Esophagus squamous epithelium (tissue), 5 donors: Measurements from ENCODE around the gene HDAC10. TPM values are rescaled to one million over a fixed set of nuclear protein-coding genes. Genes with fewer than 3 reads are reported as not detected.
A peak's percentile ranks its signal among the peaks of the same experiment; 100 is the strongest.

Source experiments
- DNase-seq: peaks from one replicate; lab custom pipeline; 2025; lab: John Stamatoyannopoulos, UW
- H3K27ac ChIP-seq, 4 donors: fragments of 200-600 bp; sonication (generic); one replicate each; pipeline ENCODE4 v1.5.1; 2016 to 2019; ENCODE audit warnings: mild to moderate bottlenecking in 1 of 4
- H3K27me3 ChIP-seq, 4 donors: fragments of 200-600 bp; sonication (generic); 1 replicate in 3 of 4; 2 replicates in 1 of 4; pipeline versions ENCODE4 v1.5.1 to v1.6.0; 2017 to 2021; ENCODE audit warnings: antibody characterized with exemption in 1 of 4
- H3K36me3 ChIP-seq, 3 donors: fragments of 200-600 bp; sonication (generic); one replicate each; pipeline ENCODE4 v1.5.1; 2016 to 2019
- H3K4me1 ChIP-seq, 3 donors: fragments of 200-600 bp; sonication (generic); one replicate each; pipeline ENCODE4 v1.5.1; 2017 to 2019
- H3K4me3 ChIP-seq, 4 donors: fragments of 200-600 bp; sonication (generic); 1 replicate in 3 of 4; 2 replicates in 1 of 4; pipeline ENCODE4 v1.5.1; 2016 to 2019; ENCODE audit warnings: mild to moderate bottlenecking in 2 of 4, moderate library complexity in 1 of 4
- H3K9me3 ChIP-seq, 3 donors: fragments of 200-600 bp; sonication (generic); one replicate each; pipeline ENCODE4 v1.5.1; 2016 to 2019
- CTCF ChIP-seq, 6 experiments: fragments of 450-650 bp in 4 of 6; fragments of 200-600 bp in 2 of 6; sonication (generic) in 2 of 6; IDR thresholded peaks; one replicate each; pipeline ENCODE4 v1.5.1; 2016 to 2019; ENCODE audit warnings: antibody characterized with exemption in 6 of 6, mild to moderate bottlenecking in 4 of 6, moderate library complexity in 4 of 6
- POLR2A ChIP-seq, 4 donors: fragments of 450-650 bp; IDR thresholded peaks; one replicate each; pipeline ENCODE4 v1.6.1; 2017; ENCODE audit warnings: antibody characterized with exemption in 4 of 4, mild to moderate bottlenecking in 4 of 4, moderate library complexity in 3 of 4
- WGBS, 2 donors: methylation state at CpG; one replicate each; pipeline ENCODE4 v1.1.5; 2018; 5-methylcytosine and 5-hydroxymethylcytosine counted together
- intact Hi-C: fragments of 100-400 bp; cut with DNase I; formaldehyde crosslinking; loops from one replicate; pipeline ENCODE4 v1.15.0; 2022
- total RNA-seq, 4 donors: library from RNA; depleted of rRNA; stranded (reverse); fragments of >200 nt; gene quantifications; one replicate each; pipeline ENCODE4 v1.1.0, GENCODE V29; 2016
- donor health status: DM: yes; HTN: yes; CAD: no.

The HDAC10 gene
- total RNA-seq, 4 donors from 2014 or later = 18.2 to 46.3 (median 35.6) TPM

- WGBS, 2 donors = 60 to 75% methylated on average over 1 to 11 of the region's 29 CpGs
- H3K9me3 ChIP-seq = no peaks in the 10 kb centered on the region
- H3K27ac ChIP-seq = no peak overlapping the region
- peaks cover 0 to 25% (median 8%) of the 10 kb centered on the region in 3 donors for H3K36me3 ChIP-seq
- intact Hi-C loops = loop anchor here (5.0 kb wide), 1 partner anchor 94 kb away; the partner anchor contains the start of gene PPP6R2
- peaks cover 37 to 84% (median 40%) of the 10 kb centered on the region in 3 donors for H3K4me1 ChIP-seq
- no peak overlapping the region for H3K4me3 ChIP-seq
- H3K27me3 ChIP-seq = no peaks in the 10 kb centered on the region
- no peak for DNase-seq
- TF ChIP-seq POLR2A (IDR thresholded peaks at IDR 0.05) = no peak
- no peak for TF ChIP-seq CTCF (IDR thresholded peaks at IDR 0.05)
Measured at GRCh38 chr22:50248196-50249081, 2.6 kb downstream of the HDAC10 start.

- H3K4me1 ChIP-seq = peaks cover 41 to 91% (median 47%) of the 10 kb centered on the region in 3 donors
- DNase-seq = no peak
- H3K27ac ChIP-seq = peak overlapping the region in 1 of 4 donors; percentile 46
- H3K9me3 ChIP-seq = no peaks in the 10 kb centered on the region
- WGBS, 2 donors = 29 to 53% methylated on average over 7 to 14 of the region's 16 CpGs
- no peak for TF ChIP-seq CTCF (IDR thresholded peaks at IDR 0.05)
- no peak for TF ChIP-seq POLR2A (IDR thresholded peaks at IDR 0.05)
- H3K27me3 ChIP-seq = no peaks in the 10 kb centered on the region
- intact Hi-C loops = loop anchor here (5.0 kb wide), 1 partner anchor 95 kb away; the partner anchor contains the start of gene PPP6R2
- no peak overlapping the region for H3K4me3 ChIP-seq
- H3K36me3 ChIP-seq = peaks cover 0 to 25% (median 8%) of the 10 kb centered on the region in 3 donors
Measured at GRCh38 chr22:50247748-50248147, 3.3 kb downstream of the HDAC10 start.

- WGBS, 2 donors = 87 to 91% methylated on average over 4 to 8 of the region's 20 CpGs
- Histone ChIP-seq H3K4me1 (peaks cover 41 to 93% (median 56%) of the 10 kb centered on the region in 3 donors), H3K9me3 (no peaks in the 10 kb centered on the region), H3K36me3 (peaks cover 0 to 25% (median 8%) of the 10 kb centered on the region in 3 donors), H3K4me3 (no peak overlapping the region), H3K27me3 (no peaks in the 10 kb centered on the region), H3K27ac (peak overlapping the region; percentile 22 to 98 (median 92))
- TF ChIP-seq POLR2A (IDR thresholded peaks at IDR 0.05) (no peak), CTCF (IDR thresholded peaks at IDR 0.05) (peak in 2 of 6 experiments; percentile 21 to 40)
- intact Hi-C loops = loop anchor here (5.0 kb wide), 1 partner anchor 96 kb away; the partner anchor contains the start of gene PPP6R2
- no peak for DNase-seq
Measured at GRCh38 chr22:50246242-50247175, 4.6 kb downstream of the HDAC10 start.

- no peak for DNase-seq
- WGBS, 2 donors = 0% methylated on average over 1 to 12 of the region's 53 CpGs
- no peak for TF ChIP-seq POLR2A (IDR thresholded peaks at IDR 0.05)
- no peak for TF ChIP-seq CTCF (IDR thresholded peaks at IDR 0.05)
- intact Hi-C loops = loop anchor here (5.0 kb wide), 1 partner anchor 97 kb away; the partner anchor contains the start of gene PPP6R2
- H3K4me3 ChIP-seq = peak overlapping the region; percentile 69 to 97 (median 86)
- peaks cover 38 to 93% (median 59%) of the 10 kb centered on the region in 3 donors for H3K4me1 ChIP-seq
- H3K27ac ChIP-seq = peak overlapping the region; percentile 90 to 98 (median 96)
- H3K27me3 ChIP-seq = no peaks in the 10 kb centered on the region
- no peaks in the 10 kb centered on the region for H3K9me3 ChIP-seq
- H3K36me3 ChIP-seq = peaks cover 0 to 28% (median 8%) of the 10 kb centered on the region in 3 donors
Measured at GRCh38 chr22:50245214-50246072, 5.6 kb downstream of the HDAC10 start.
